GM21717 (cell line): ENCODE measurements around the gene CNGA4.
"Not testable (repeated sequence)": the region's sequence is repeated elsewhere in the genome, so short reads cannot be mapped to it uniquely, and the experiment has no call there.

Experiments
- ATAC-seq: cut with Tn5 transposase; IDR thresholded peaks from one replicate; pipeline ENCODE4 v1.9.1; 2021; ENCODE audit warnings: mild to moderate bottlenecking, moderate library complexity; ENCODE audit not compliant: unreplicated experiment

Gene CNGA4

DNA sequence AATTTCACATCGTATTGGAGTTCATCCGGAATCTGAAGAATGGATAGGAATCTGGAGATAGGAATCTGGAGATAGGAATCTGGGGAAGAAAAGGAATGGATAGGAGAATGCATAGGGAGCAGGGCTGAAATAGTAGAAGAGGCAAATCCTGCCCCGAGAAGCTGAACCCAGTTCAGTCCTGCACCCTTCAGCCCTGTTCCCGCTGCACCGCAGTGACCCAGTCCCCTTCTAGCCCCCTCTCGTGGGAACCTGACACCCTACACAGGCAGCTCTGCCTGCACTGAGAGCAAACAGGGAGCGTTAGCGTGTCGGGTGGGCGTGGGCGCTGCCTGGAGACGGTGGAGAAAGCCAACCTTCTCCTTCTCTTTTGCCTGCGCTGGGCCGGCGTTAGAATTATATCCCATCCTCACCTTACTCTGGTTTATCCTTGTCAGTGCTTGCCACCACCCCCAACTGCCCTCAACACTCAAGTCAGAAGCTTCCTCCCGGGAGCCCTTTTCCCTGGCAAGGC is 19.7 kb downstream of the CNGA4 start:
- ATAC-seq: no peak

DNA sequence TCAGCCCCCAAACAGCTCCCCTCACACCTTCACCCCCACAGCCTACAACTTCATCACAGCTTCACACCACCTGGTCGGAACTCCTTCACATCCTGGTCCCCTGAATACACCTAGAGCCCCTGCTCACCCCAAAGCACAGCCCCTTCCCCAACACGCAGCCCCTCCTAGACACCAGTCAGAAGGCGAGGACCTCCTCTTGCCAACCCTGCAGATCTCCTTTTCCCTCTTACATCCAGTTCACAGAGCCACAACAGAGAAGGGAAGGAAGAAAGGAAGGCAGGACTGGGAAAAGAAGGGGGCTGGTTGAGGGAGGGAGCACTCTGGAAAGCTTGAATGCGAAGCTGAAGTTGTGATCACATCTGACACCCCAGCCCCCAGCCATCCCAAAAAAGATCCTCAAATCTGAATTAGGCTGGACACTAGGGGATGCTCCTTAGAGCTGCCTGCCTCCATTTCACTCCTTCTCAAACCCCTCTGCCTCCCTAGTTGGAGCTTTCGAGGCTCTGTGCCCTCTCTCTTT is 21.4 kb downstream of the CNGA4 start:
- no peak for ATAC-seq

GRCh38 chr11:6263662-6264061 is 24.8 kb downstream of the CNGA4 start:
- ATAC-seq: no peak

GRCh38 chr11:6268820-6269219 is 29.9 kb downstream of the CNGA4 start:
- ATAC-seq: no peak

DNA sequence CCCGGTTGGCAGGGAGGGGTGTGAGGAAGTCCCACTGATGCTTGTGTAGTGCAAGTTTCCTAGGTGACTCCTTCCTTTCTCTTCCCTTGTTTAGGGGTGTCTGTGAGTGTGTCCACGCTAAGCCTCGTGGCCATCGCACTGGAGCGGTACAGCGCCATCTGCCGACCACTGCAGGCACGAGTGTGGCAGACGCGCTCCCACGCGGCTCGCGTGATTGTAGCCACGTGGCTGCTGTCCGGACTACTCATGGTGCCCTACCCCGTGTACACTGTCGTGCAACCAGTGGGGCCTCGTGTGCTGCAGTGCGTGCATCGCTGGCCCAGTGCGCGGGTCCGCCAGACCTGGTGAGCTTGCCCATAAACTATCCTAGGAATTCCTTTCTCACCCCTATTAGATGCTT is 31.1 kb downstream of the CNGA4 start:
- ATAC-seq: no peak

DNA sequence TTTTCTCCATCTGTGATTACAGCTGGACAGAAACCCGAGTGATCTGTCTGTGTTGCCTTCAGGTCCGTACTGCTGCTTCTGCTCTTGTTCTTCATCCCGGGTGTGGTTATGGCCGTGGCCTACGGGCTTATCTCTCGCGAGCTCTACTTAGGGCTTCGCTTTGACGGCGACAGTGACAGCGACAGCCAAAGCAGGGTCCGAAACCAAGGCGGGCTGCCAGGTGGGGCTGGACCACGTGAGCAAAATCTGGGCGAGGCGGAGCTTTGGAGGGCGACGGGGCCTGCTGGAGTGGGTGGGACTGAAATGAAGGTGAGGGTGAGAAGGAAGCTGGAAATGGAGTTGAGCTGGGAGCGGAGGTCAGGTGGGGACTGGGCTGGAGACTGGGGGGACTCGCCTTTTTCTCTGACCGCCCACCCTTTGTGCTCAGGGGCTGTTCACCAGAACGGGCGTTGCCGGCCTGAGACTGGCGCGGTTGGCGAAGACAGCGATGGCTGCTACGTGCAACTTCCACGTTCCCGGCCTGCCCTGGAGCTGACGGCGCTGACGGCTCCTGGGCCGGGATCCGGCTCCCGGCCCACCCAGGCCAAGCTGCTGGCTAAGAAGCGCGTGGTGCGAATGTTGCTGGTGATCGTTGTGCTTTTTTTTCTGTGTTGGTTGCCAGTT is 31.8 kb downstream of the CNGA4 start:
- ATAC-seq: no peak

GRCh38 chr11:6271598-6271997 is 32.7 kb downstream of the CNGA4 start:
- no peak for ATAC-seq

- ATAC-seq: no peak
Observed at GRCh38 chr11:6273188-6273587, 34.3 kb downstream of the CNGA4 start.

DNA sequence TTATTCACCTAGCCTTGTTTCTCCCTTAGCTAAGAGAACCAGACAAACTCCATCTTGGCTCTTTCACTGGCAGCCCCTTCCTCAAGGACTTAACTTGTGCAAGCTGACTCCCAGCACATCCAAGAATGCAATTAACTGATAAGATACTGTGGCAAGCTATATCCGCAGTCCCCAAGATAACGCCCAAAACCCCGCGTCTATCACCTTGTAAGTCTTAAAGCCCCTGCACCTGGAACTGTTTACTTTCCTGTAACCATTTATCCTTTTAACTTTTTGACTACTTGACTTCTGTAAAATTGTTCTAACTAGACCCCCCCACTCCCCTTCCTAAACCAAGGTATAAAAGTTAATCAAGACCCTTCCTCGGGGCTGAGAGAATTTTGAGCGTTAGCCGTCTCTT is 41.9 kb downstream of the CNGA4 start:
- ATAC-seq: not testable (repeated sequence)

DNA sequence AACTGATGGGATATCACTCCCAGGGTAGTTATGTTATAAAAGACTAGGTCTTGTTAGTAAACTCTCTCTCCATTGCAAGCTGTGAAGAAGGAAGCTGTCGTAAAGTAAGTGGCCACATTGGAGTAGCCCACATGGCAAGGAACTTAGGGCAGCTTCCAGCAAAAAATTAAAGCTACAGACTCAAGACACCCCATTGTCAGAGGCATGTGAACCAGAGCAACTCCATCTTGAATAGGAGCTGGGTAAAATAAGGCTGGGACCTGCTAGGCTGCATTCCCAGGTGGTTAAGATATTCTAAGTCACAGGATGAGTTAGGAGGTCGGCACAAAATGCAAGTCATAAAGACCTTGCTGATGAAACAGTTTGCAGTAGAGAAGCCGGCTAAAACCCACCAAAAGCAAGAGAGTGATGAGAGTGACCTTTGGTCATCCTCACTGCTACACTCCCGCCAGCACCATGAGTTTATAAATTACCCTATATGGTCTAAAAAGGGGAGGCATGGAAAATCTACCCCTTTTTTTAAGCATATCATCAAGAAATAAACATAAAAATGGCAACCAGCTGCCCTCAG is 44.6 kb downstream of the CNGA4 start:
- ATAC-seq: no peak

DNA sequence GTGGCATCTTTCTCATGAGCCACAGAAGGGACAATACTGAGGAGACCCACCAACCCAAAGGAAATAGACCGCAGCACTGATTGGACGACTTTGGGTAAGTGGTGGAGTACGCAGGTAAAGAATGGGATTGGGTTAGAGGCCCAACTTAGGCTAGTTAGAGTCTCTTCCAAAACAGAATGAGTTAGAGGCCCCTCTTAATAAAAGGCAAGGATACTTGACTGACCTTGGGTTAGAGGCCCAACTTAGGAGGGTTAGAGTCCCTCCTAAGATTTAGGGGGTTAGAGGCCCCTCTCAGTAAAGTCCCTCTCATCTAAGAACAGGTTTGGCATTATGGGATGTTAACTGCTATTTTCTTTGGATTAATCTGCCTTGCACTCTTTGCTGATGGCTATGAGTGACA is 45.4 kb downstream of the CNGA4 start:
- ATAC-seq: no peak

- no peak for ATAC-seq
Observed at GRCh38 chr11:6285019-6285418, 46.1 kb downstream of the CNGA4 start.
